Psoas muscle (tissue), 8 donors: ENCODE data around the gene UNCX. TPM values are rescaled to one million over a fixed set of nuclear protein-coding genes. Genes with fewer than 3 reads are reported as not detected.
"Not testable (repeated sequence)": the region's sequence is repeated elsewhere in the genome, so short reads cannot be mapped to it uniquely, and the experiment has no call there.

Experiments used
- ATAC-seq, 4 donors: fragments of 200-7000 bp; cut with Tn5 transposase; one replicate each; pipeline ENCODE4 v1.9.1; 2020; ENCODE audit warnings: moderate library complexity in 3 of 4, mild to moderate bottlenecking in 2 of 4
- DNase-seq, 2 donors: peaks; one replicate each; pipeline ENCODE4 v3.0.0-alpha.2; 2020
- H3K27ac ChIP-seq: fragments of 200-600 bp; one replicate; pipeline ENCODE4 v1.8.0; 2022
- H3K27me3 ChIP-seq, 3 donors: fragments of 200-600 bp in 1 of 3; one replicate each; pipeline versions ENCODE4 v1.6.1 to v1.8.0; 2013 to 2022; ENCODE audit warnings: low read length in 2 of 3, mild to moderate bottlenecking in 2 of 3, moderate library complexity in 1 of 3; ENCODE audit not compliant: insufficient read depth in 3 of 3
- H3K36me3 ChIP-seq, 2 donors: fragments of 200-600 bp in 1 of 2; one replicate each; pipeline versions ENCODE4 v1.6.1 to v1.8.0; 2013 to 2022; ENCODE audit warnings: low read depth in 1 of 2, mild to moderate bottlenecking in 1 of 2, moderate library complexity in 1 of 2; ENCODE audit not compliant: insufficient read depth in 1 of 2
- H3K4me1 ChIP-seq: fragments of 200-600 bp; one replicate; pipeline ENCODE4 v1.8.0; 2022
- H3K4me3 ChIP-seq: fragments of 200-600 bp; one replicate; pipeline ENCODE4 v1.8.0; 2022; ENCODE audit warnings: mild to moderate bottlenecking
- H3K9me3 ChIP-seq: fragments of 200-600 bp; one replicate; pipeline ENCODE4 v1.8.0; 2022
- CTCF ChIP-seq: fragments of 200-600 bp; IDR thresholded peaks from one replicate; pipeline ENCODE4 v1.8.0; 2022; ENCODE audit warnings: antibody characterized with exemption
- WGBS, 3 donors: extraction: QIAGEN DNeasy Blood & Tissue Kit; methylation state at CpG; one replicate each; pipeline versions ENCODE4 v1.1.6 to v1.1.7; 2013; 5-methylcytosine and 5-hydroxymethylcytosine counted together
- intact Hi-C, 2 donors: fragments of 100-400 bp; cut with DNase I; formaldehyde crosslinking; loops; one replicate each; pipeline versions ENCODE4 v1.11.0 to v1.14.2; 2022
- polyA plus RNA-seq, 3 donors: library from polyadenylated mRNA; stranded (reverse); fragments of 200-250 nt; gene quantifications; one replicate each; pipeline ENCODE4 v1.2.3, GENCODE V29; 2013
- total RNA-seq, 4 donors: library from RNA; stranded (reverse); fragmentation: NEBNext Ultra II Directional in 2 of 4; extraction: Animal tissue kit (Norgen Biotek cat#: 25700) in 2 of 4; gene quantifications; one replicate each; pipeline versions ENCODE4 v1.2.1 to v1.2.4, GENCODE V29; 2021 to 2023
- donor health status: healthy with polysubstance abuse.
- donor health status: DM: no; HTN: no; CAD: no; lungs with moderate emphysema.
- donor health status: Bipolar disorder and iron deficiency.
- donor health status: healthy.
- donor health status: DM: yes; HTN: yes; CAD: no.
- donor health status: DM: no; HTN: no; CAD: no.
- donor health status: DM: no; HTN: no; CAD: no.
- donor health status: DM: yes; HTN: yes; CAD: no.

The UNCX gene
- total and polyA plus RNA-seq, 7 donors, result not detected

- DNase-seq (peak in 1 of 2 donors; percentile 28), ATAC-seq (no peak)
- Histone ChIP-seq H3K27ac (no peak overlapping the region), H3K36me3 (no peaks in the 10 kb centered on the region), H3K4me3 (no peak overlapping the region), H3K9me3 (no peaks in the 10 kb centered on the region), H3K27me3 (peaks cover 0 to 61% (median 23%) of the 10 kb centered on the region in 3 donors), H3K4me1 (no peaks in the 10 kb centered on the region)
- no peak for TF ChIP-seq CTCF
- WGBS, 3 donors, result 54 to 58% (median 57%) methylated on average over 28 to 29 of the region's 29 CpGs
- intact Hi-C loops, result no loop called here
These were observed 36.7 kb downstream of the UNCX start for GRCh38 chr7:1269336-1269890.

GRCh38 chr7:1270181-1270580 is 37.5 kb downstream of the UNCX start:
- 66 to 72% (median 70%) methylated on average over 10 to 12 of the region's 12 CpGs for WGBS, 3 donors
- intact Hi-C loops, result no loop called here
- no peaks in the 10 kb centered on the region for H3K36me3 ChIP-seq
- no peak overlapping the region for H3K4me3 ChIP-seq
- DNase-seq (peak; percentile 6 to 34), ATAC-seq (no peak)
- no peak for TF ChIP-seq CTCF
- H3K9me3 ChIP-seq, result no peaks in the 10 kb centered on the region
- H3K4me1 ChIP-seq, result no peaks in the 10 kb centered on the region
- H3K27me3 ChIP-seq, result peaks cover 0 to 61% (median 24%) of the 10 kb centered on the region in 3 donors
- H3K27ac ChIP-seq, result no peak overlapping the region

- no peaks in the 10 kb centered on the region for H3K4me1 ChIP-seq
- H3K27ac ChIP-seq, result no peak overlapping the region
- peaks cover 0 to 69% (median 24%) of the 10 kb centered on the region in 3 donors for H3K27me3 ChIP-seq
- DNase-seq (peak; percentile 8 to 32), ATAC-seq (no peak)
- no peaks in the 10 kb centered on the region for H3K36me3 ChIP-seq
- no peak overlapping the region for H3K4me3 ChIP-seq
- WGBS, 3 donors, result 90% methylated on average over 14 of the region's 14 CpGs
- H3K9me3 ChIP-seq, result no peaks in the 10 kb centered on the region
- intact Hi-C loops, result no loop called here
- TF ChIP-seq CTCF, result no peak
These were observed 38.4 kb downstream of the UNCX start for GRCh38 chr7:1271046-1271445.

- no peaks in the 10 kb centered on the region for H3K9me3 ChIP-seq
- 79 to 85% (median 84%) methylated on average over 14 of the region's 14 CpGs for WGBS, 3 donors
- no peak for TF ChIP-seq CTCF
- intact Hi-C loops, result no loop called here
- H3K36me3 ChIP-seq, result no peaks in the 10 kb centered on the region
- peak in 1 of 2 donors; percentile 36 for DNase-seq
- no peaks in the 10 kb centered on the region for H3K4me1 ChIP-seq
- no peak for ATAC-seq
- H3K4me3 ChIP-seq, result no peak overlapping the region
- no peak overlapping the region for H3K27ac ChIP-seq
- peaks cover 0 to 73% (median 24%) of the 10 kb centered on the region in 3 donors for H3K27me3 ChIP-seq
These were observed 39.0 kb downstream of the UNCX start for GRCh38 chr7:1271656-1272055.

- DNase-seq, H3K36me3 ChIP-seq, H3K4me3 ChIP-seq, H3K9me3 ChIP-seq, H3K4me1 ChIP-seq, intact Hi-C loops, ATAC-seq, H3K27ac ChIP-seq: not testable (repeated sequence)
- peaks cover 0 to 70% (median 22%) of the 10 kb centered on the region in 3 donors for H3K27me3 ChIP-seq
These were observed 39.5 kb downstream of the UNCX start for GRCh38 chr7:1272136-1272535.
